Activated naive CD8-positive, alpha-beta T cell treated with anti-CD3 and anti-CD28 coated beads, Interleukin-2, amount 10 ng/mL, durations not matched to agents 7 days and 5 days (primary cell): Measurements from ENCODE around the gene RASAL2. TPM values are rescaled to one million over a fixed set of nuclear protein-coding genes. Genes with fewer than 3 reads are reported as not detected.

Experiments used
- ATAC-seq: fragments of 150-1000 bp; cut with Tn5 transposase; one replicate; pipeline ENCODE4 v1.10.0; 2021; ENCODE audit warnings: low read depth, moderate library complexity
- POLR2A ChIA-PET: fragments of 350-600 bp; sonication (Branson Sonifier 250); formaldehyde crosslinking; loops from one replicate; lab custom pipeline; 2021; ENCODE audit warnings: antibody characterized with exemption; lab: Charles Lee
- DNase-seq: peaks from one replicate; pipeline ENCODE4 v3.0.0; 2021
- H3K27ac Mint-ChIP-seq: one replicate; pipeline ENCODE4 v1.8.0; 2022; ENCODE audit warnings: mild to moderate bottlenecking, mixed read lengths
- H3K27me3 Mint-ChIP-seq: one replicate; pipeline ENCODE4 v1.8.0; 2022; ENCODE audit warnings: mild to moderate bottlenecking, moderate library complexity, mixed read lengths
- H3K36me3 Mint-ChIP-seq: one replicate; pipeline ENCODE4 v1.8.0; 2021; ENCODE audit warnings: mild to moderate bottlenecking, mixed read lengths
- H3K4me1 Mint-ChIP-seq: one replicate; pipeline ENCODE4 v1.8.0; 2021; ENCODE audit warnings: mixed read lengths
- H3K4me3 Mint-ChIP-seq: one replicate; pipeline ENCODE4 v1.8.0; 2022; ENCODE audit warnings: mild to moderate bottlenecking, moderate library complexity, mixed read lengths
- H3K9me3 Mint-ChIP-seq: one replicate; pipeline ENCODE4 v1.8.0; 2021; ENCODE audit warnings: mixed read lengths
- total RNA-seq, 2 experiments: library from RNA; stranded (reverse); gene quantifications; one replicate each; pipeline ENCODE4 v1.2.3, GENCODE V29; 2021

Gene RASAL2
- total RNA-seq, 2 experiments from 2014 or later: 0.06 to 0.11 TPM

DNA sequence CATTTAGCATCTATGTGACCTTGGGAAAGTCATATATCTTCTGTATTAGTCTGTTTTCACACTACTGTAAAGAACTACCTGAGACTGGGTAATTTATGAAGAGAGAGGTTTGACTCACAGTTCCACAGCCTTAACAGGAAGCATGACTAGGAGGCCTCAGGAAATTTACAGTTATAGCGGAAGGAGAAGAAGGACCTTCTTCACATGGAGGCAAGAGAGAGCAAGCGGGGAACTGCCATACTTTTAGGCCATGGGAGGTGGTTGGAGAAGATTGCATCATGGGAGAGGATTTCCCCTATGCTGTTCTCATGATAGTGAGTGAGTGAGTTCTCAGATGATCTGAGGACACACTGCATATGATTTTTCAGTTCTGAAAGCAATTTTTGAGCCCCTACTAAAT, 315.0 kb downstream of the RASAL2 start:
- H3K36me3 Mint-ChIP-seq: no peaks in the 10 kb centered on the region
- ATAC-seq: no peak

DNA sequence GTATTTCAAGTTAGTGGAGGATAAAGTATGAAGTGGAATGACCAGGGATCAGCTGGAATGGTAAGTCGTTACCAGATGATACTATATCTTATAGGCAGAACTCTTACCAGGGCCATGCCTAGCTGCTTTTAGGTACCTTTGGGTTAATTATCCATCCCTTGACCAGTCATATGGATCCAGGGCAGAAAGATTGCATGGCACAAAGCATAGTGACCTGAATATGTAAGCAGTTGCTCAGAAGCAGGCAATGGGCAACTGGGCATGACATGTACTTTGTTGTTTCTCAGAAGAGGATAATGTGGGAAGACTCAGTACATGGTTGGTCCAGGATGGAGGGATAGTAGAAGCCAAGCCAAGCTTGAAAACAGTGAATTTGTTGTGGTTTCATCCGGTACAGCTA, 315.6 kb downstream of the RASAL2 start:
- Mint-ChIP-seq H3K9me3 (peaks cover 3% of the 10 kb centered on the region), H3K4me3 (no peak overlapping the region), H3K36me3 (no peaks in the 10 kb centered on the region), H3K4me1 (no peaks in the 10 kb centered on the region), H3K27ac (no peak overlapping the region), H3K27me3 (peaks cover 9% of the 10 kb centered on the region)
- POLR2A ChIA-PET: no interaction called here
- ATAC-seq: no peak
- DNase-seq: no peak

More for the DNA sequence above, 315.0 kb downstream of the RASAL2 start:
- POLR2A ChIA-PET: no interaction called here
- H3K9me3 Mint-ChIP-seq: peaks cover 3% of the 10 kb centered on the region
- H3K27me3 Mint-ChIP-seq: peaks cover 7% of the 10 kb centered on the region
- no peaks in the 10 kb centered on the region for H3K4me1 Mint-ChIP-seq
- H3K27ac Mint-ChIP-seq: no peak overlapping the region
- H3K4me3 Mint-ChIP-seq: no peak overlapping the region
- DNase-seq: no peak

DNA sequence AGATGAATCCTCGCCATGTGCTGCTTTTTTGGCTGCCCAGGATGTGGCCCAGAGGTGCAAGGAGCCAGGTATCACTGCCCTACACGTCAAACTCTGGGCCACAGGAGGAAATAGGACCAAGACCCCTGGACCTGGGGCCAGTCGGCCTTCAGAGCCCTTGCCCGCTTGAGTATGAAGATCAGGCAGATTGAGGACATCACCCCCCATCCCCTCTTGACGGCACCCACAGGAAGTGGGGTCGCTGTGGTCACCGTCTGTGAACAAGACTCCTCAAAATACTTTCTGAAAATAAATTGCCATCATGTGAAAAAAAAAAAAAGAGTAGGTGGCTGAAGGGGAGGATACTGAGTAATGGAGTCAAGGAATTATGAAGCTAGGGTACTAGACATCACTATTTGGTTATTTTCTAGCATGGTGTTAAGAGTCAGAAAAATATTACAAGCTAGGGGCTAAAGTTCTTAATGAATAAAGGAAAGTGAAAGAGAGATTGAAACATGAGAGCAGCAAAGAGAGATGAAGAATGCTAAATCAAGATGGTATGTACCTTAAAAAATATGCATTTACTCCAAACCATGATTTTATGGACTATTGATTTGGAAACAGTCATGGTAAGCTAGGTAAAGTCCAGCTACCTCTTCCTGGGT, 318.0 kb downstream of the RASAL2 start:
- H3K36me3 Mint-ChIP-seq: no peaks in the 10 kb centered on the region
- peaks cover 6% of the 10 kb centered on the region for H3K27me3 Mint-ChIP-seq
- ATAC-seq (no peak), DNase-seq (no peak)
- POLR2A ChIA-PET: no interaction called here
- H3K27ac Mint-ChIP-seq: no peak overlapping the region
- no peak overlapping the region for H3K4me3 Mint-ChIP-seq
- peaks cover 3% of the 10 kb centered on the region for H3K9me3 Mint-ChIP-seq
- H3K4me1 Mint-ChIP-seq: no peaks in the 10 kb centered on the region

GRCh38 chr1:178412400-178412770, 318.5 kb downstream of the RASAL2 start:
- DNase-seq (no peak), ATAC-seq (no peak)
- no peak overlapping the region for H3K27ac Mint-ChIP-seq
- no peaks in the 10 kb centered on the region for H3K4me1 Mint-ChIP-seq
- peaks cover 6% of the 10 kb centered on the region for H3K27me3 Mint-ChIP-seq
- POLR2A ChIA-PET: no interaction called here
- H3K4me3 Mint-ChIP-seq: no peak overlapping the region
- H3K36me3 Mint-ChIP-seq: no peaks in the 10 kb centered on the region
- H3K9me3 Mint-ChIP-seq: peaks cover 4% of the 10 kb centered on the region

DNA sequence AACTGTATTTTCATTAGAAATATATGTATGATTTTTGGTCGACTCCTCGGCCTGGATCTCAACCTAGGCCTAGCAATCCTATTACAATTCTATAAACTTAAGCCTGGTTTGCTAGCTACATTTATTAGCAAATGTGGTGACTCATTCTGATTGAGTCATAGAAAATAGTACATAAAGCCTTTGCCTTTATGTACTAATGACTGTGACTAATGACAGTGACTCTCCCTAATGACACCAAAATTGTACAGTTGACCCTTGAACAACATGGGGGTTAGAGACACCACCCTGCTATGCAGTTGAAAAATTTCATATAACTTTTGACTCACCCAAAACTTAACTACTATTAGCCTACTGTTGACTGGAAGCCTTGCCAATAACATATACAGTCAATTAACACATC, 324.0 kb downstream of the RASAL2 start:
- DNase-seq (no peak), ATAC-seq (no peak)
- peaks cover 2% of the 10 kb centered on the region for H3K9me3 Mint-ChIP-seq
- POLR2A ChIA-PET: no interaction called here
- no peaks in the 10 kb centered on the region for H3K36me3 Mint-ChIP-seq
- H3K27me3 Mint-ChIP-seq: peaks cover 7% of the 10 kb centered on the region
- H3K4me1 Mint-ChIP-seq: no peaks in the 10 kb centered on the region
- no peak overlapping the region for H3K27ac Mint-ChIP-seq
- H3K4me3 Mint-ChIP-seq: no peak overlapping the region

DNA sequence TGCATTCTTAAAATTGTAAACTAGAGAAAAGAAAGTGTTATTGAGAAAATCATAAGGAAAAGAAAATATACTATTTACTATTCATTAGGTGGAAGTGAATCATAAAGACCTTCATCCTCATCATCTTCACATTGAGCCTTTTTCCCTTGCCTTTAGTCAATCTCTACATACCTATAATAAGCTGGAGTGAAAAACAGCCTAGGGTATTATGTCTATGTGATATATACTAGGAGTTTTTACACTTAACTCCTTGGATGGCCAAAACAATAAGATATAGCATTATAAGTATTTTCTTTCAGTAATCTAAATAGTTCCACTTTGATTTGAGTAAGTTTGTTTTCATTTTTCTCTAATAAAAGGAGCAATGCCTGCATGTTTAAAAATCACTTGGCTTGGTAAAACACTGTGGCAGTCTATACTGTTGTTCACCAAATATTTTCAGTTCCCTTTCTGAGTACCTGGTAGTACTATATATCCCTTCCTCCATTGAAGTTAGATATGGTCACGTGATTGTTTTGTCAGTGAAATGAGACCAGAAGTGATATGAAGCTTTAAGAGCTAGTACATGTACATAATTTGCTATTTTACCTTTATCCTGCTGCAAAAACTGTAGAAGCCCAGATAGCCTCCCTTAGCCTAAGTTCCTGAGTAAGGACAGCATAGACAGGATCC, 324.5 kb downstream of the RASAL2 start:
- peaks cover 7% of the 10 kb centered on the region for H3K27me3 Mint-ChIP-seq
- no peak overlapping the region for H3K4me3 Mint-ChIP-seq
- no peaks in the 10 kb centered on the region for H3K36me3 Mint-ChIP-seq
- ATAC-seq: no peak
- DNase-seq: no peak
- POLR2A ChIA-PET: no interaction called here
- H3K4me1 Mint-ChIP-seq: no peaks in the 10 kb centered on the region
- no peak overlapping the region for H3K27ac Mint-ChIP-seq
- H3K9me3 Mint-ChIP-seq: peaks cover 2% of the 10 kb centered on the region

DNA sequence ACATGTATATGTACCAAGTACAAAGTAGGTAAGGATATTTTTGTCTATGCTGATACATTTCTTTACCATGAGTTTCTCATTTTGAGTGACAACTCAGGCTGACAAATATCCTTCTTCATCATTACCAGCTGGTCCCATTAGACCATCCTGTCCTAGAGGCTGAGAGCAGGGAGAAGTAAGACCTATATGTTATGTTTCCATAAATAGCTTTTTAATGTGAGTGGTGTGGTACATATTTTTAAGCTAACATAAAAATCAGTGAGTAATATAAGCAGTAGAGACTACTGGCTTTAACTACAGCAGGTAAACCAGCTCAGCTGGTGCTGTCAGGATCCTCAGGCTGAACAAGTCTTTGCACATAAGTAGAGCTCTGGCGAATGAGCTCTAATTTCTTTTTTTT, 340.5 kb downstream of the RASAL2 start:
- H3K4me3 Mint-ChIP-seq: no peak overlapping the region
- no peaks in the 10 kb centered on the region for H3K4me1 Mint-ChIP-seq
- ATAC-seq: no peak
- no peak overlapping the region for H3K27ac Mint-ChIP-seq
- no peaks in the 10 kb centered on the region for H3K9me3 Mint-ChIP-seq
- no peaks in the 10 kb centered on the region for H3K36me3 Mint-ChIP-seq
- no peaks in the 10 kb centered on the region for H3K27me3 Mint-ChIP-seq
- POLR2A ChIA-PET: no interaction called here
- DNase-seq: no peak

DNA sequence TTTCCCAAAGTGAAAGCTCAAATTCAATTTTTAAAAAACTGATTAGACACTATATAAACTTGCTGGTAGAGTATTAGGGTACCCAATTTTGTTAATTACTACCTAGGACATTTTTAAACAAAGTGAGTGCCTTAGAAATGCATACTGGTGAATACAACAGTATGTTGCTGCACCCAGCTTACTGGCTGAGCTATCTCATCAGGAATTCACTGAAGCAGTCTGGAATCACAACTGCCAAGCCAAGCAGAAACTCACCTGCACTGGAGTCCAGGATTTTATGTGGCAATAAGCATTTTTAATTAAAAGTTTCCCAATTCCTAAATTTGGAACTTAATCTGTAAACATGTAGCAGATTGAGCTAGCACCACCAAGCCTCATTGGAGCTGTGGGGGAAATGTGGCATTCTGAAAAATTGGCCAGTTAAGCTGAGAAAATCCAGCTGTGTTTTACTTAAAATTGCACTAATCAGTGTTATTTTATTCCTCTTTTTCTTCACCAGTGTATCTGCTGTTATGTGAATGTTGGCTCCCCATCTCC, 341.1 kb downstream of the RASAL2 start:
- Mint-ChIP-seq H3K4me1 (no peaks in the 10 kb centered on the region), H3K27me3 (no peaks in the 10 kb centered on the region), H3K4me3 (no peak overlapping the region), H3K9me3 (no peaks in the 10 kb centered on the region), H3K27ac (no peak overlapping the region), H3K36me3 (no peaks in the 10 kb centered on the region)
- no peak for DNase-seq
- POLR2A ChIA-PET: no interaction called here
- no peak for ATAC-seq

- DNase-seq: no peak
- no peaks in the 10 kb centered on the region for H3K4me1 Mint-ChIP-seq
- H3K4me3 Mint-ChIP-seq: no peak overlapping the region
- no peaks in the 10 kb centered on the region for H3K27me3 Mint-ChIP-seq
- no peak for ATAC-seq
- H3K36me3 Mint-ChIP-seq: no peaks in the 10 kb centered on the region
- no peak overlapping the region for H3K27ac Mint-ChIP-seq
- POLR2A ChIA-PET: no interaction called here
- H3K9me3 Mint-ChIP-seq: no peaks in the 10 kb centered on the region
Measured at GRCh38 chr1:178436899-178437298, 343.0 kb downstream of the RASAL2 start.

GRCh38 chr1:178438432-178438831, 344.5 kb downstream of the RASAL2 start:
- no peaks in the 10 kb centered on the region for H3K36me3 Mint-ChIP-seq
- no peaks in the 10 kb centered on the region for H3K27me3 Mint-ChIP-seq
- H3K9me3 Mint-ChIP-seq: no peaks in the 10 kb centered on the region
- POLR2A ChIA-PET: no interaction called here
- no peak overlapping the region for H3K4me3 Mint-ChIP-seq
- no peak for DNase-seq
- no peak for ATAC-seq
- no peaks in the 10 kb centered on the region for H3K4me1 Mint-ChIP-seq
- H3K27ac Mint-ChIP-seq: no peak overlapping the region

DNA sequence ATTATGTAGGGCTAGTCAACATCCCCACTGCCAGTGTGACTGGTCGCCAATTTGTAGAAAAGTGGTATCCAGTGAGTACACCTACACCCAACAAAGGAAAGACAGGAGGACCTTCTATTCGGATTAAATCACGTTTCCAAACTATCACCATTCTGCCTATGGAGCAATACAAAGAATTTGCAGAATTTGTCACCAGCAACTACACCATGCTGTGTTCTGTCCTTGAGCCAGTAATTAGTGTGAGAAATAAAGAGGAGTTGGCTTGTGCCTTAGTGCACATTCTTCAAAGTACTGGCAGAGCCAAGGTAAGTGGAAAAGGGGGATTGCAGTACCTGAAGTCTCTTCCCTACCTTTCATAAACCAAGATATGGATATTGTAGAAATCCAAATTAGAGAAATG, 349.0 kb downstream of the RASAL2 start:
- DNase-seq: no peak
- Mint-ChIP-seq H3K27me3 (peaks cover 4% of the 10 kb centered on the region), H3K27ac (no peak overlapping the region), H3K9me3 (no peaks in the 10 kb centered on the region), H3K4me1 (no peaks in the 10 kb centered on the region), H3K36me3 (no peaks in the 10 kb centered on the region), H3K4me3 (no peak overlapping the region)
- POLR2A ChIA-PET: no interaction called here
- no peak for ATAC-seq

DNA sequence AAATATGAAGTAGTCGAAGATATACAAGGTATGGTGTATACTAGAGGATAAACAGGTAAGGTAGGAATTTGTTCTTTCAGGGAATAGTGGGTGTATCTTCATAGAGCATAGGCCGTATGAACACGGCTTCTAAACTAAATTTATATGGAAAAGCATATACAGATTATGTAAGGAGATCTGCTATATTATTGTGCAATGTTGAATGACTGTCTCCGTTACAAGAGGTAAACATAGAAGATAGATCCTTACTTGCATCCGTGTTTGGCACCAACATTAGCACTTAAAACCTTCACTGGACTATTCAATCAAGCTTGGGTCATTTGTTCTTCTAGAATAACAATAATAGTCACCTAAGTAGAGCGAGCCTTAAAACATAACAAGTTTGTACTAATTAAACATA, 357.0 kb downstream of the RASAL2 start:
- Mint-ChIP-seq H3K36me3 (no peaks in the 10 kb centered on the region), H3K27ac (no peak overlapping the region), H3K9me3 (no peaks in the 10 kb centered on the region), H3K4me3 (no peak overlapping the region), H3K4me1 (no peaks in the 10 kb centered on the region), H3K27me3 (peaks cover 4% of the 10 kb centered on the region)
- DNase-seq (no peak), ATAC-seq (no peak)
- POLR2A ChIA-PET: no interaction called here

DNA sequence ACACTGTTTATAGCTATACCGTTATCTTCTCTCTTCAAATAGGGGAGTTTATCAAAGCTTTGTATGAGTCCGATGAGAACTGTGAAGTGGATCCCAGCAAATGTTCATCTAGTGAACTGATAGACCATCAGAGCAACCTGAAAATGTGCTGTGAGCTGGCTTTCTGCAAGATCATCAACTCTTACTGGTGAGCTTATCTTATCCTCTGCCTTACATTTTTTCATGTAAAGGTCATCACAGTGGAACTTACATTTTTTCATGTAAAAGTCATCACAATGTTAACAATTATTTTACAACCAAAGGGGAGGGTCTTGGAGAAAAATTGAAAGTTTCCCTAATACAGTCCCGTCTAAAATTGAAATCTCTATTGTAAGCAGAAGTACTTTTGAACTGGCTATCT, 357.6 kb downstream of the RASAL2 start:
- no peaks in the 10 kb centered on the region for H3K36me3 Mint-ChIP-seq
- peaks cover 7% of the 10 kb centered on the region for H3K27me3 Mint-ChIP-seq
- H3K4me1 Mint-ChIP-seq: no peaks in the 10 kb centered on the region
- DNase-seq (no peak), ATAC-seq (no peak)
- H3K27ac Mint-ChIP-seq: no peak overlapping the region
- no peaks in the 10 kb centered on the region for H3K9me3 Mint-ChIP-seq
- POLR2A ChIA-PET: no interaction called here
- no peak overlapping the region for H3K4me3 Mint-ChIP-seq

DNA sequence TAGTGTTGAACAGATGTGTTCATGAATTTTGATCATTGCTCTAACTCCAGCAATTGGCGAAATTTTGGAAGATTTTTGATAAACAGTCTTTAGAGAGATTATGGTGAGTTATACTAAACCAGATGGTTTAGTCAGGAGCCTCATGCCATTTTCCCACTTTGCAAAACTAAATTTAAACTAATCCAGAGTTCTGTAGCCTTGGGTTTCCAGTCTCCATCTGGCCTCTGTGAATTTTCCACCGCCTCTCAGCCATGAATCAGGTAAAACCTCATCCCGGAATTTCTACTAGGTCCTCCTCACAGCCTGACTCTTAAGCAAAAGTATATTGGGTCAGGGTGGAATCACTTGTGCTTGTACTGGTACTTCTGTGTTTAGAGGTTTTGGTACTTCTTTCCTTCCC, 358.1 kb downstream of the RASAL2 start:
- ATAC-seq: no peak
- Mint-ChIP-seq H3K4me3 (no peak overlapping the region), H3K4me1 (no peaks in the 10 kb centered on the region), H3K36me3 (no peaks in the 10 kb centered on the region), H3K27ac (no peak overlapping the region), H3K9me3 (no peaks in the 10 kb centered on the region), H3K27me3 (peaks cover 7% of the 10 kb centered on the region)
- no peak for DNase-seq
- POLR2A ChIA-PET: no interaction called here
